ENCODE data around the gene WBP2. TPM values are rescaled to one million over a fixed set of nuclear protein-coding genes. Genes with fewer than 3 reads are reported as not detected.
A peak's percentile ranks its signal among the peaks of the same experiment; 100 is the strongest.

The WBP2 gene
- total and polyA plus RNA-seq, 9 of the 15 experiments (the other 6 are each of a cell fraction or from before 2014, with no cell fraction given) = 2.2 to 74.3 (median 20.0) TPM

DNA sequence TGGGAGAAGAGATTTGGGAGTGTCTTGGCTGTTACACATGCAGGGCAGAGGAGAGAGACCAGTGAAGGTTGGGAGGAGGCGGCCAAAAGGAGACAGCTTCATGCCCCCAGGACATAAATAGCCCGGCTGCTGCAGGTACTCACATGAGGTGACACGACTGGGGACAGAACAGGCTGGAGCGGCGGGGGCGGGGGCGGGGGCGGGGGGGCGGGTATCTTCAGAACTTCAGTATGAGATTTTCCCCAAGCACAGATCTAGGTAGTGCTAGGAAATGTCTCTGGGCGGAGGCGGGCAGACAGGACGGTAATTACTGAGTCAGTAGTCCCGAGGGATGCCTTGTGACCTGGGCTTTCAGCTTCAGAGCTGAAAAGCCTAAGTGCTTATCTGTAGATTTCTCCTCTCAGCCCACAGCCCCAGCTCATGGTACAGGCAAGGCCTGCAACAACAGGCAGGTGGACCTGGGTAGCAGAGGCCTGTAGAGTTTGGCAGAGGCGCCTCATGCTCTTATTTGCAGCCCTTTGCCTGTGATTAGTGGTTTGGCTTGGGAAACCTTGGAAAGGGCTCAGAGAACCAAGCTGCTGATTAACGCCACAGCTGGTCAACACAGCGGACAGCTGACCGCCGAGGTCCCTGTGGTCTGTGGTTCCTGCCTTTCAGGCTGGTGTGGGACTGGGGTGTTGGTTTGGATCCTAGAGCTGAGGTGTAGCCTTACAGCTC lies 46.1 kb downstream of the WBP2 start (continued):
- TF ChIP-seq RBM39 (optimal IDR thresholded peaks at IDR 0.05; ENCODE audit: low read depth, low read length) (no peak), ZKSCAN3 (CRISPR knock-in tag; IDR thresholded peaks at IDR 0.05) (no peak), ARID2 (IDR thresholded peaks at IDR 0.05) (no peak), GTF2E2 (tag; IDR thresholded peaks at IDR 0.05) (no peak), ZNF699 (CRISPR knock-in tag; IDR thresholded peaks at IDR 0.05; ENCODE audit: insufficient replicate concordance) (no peak), SLC30A9 (CRISPR knock-in tag; IDR thresholded peaks at IDR 0.05) (no peak), MXI1 (IDR thresholded peaks at IDR 0.05; ENCODE audit: low read depth, low read length) (no peak), POLR2B (IDR thresholded peaks at IDR 0.05; ENCODE audit: low read depth, partially characterized antibody) (no peak), ZNF354B (CRISPR knock-in tag; IDR thresholded peaks at IDR 0.05) (0 out of 2 replicates have a peak, but pooled peaks have one; percentile 12), CHD4 (IDR thresholded peaks at IDR 0.05; ENCODE audit: insufficient read depth, insufficient replicate concordance, low read depth, low read length, poor library complexity, severe bottlenecking) (no peak), NFXL1 (CRISPR knock-in tag; IDR thresholded peaks at IDR 0.05) (no peak), ZNF347 (CRISPR knock-in tag; IDR thresholded peaks at IDR 0.05; ENCODE audit: low read depth) (no peak), ZNF707 (CRISPR knock-in tag; conservative IDR thresholded peaks at IDR 0.05) (no peak), PRPF4 (IDR thresholded peaks at IDR 0.05; ENCODE audit: insufficient read depth, low read depth, low read length, poor library complexity, severe bottlenecking) (no peak), ZNF197 (CRISPR knock-in tag; IDR thresholded peaks at IDR 0.05; ENCODE audit: low read depth) (no peak), CHD2 (IDR thresholded peaks at IDR 0.05; ENCODE audit: low read depth, low read length) (no peak), XRCC3 (IDR thresholded peaks at IDR 0.05) (no peak), ADNP (tag; IDR thresholded peaks at IDR 0.05) (no peak), E2F3 (CRISPR knock-in tag; IDR thresholded peaks at IDR 0.05) (no peak), NCOR1 (IDR thresholded peaks at IDR 0.05) (no peak), CTBP1 (IDR thresholded peaks at IDR 0.05; ENCODE audit: borderline replicate concordance) (no peak), SMARCA4 (IDR thresholded peaks at IDR 0.05) (no peak), NR2F6 (CRISPR knock-in tag; IDR thresholded peaks at IDR 0.05) (no peak)
- TF ChIP-seq, protein P1, sequence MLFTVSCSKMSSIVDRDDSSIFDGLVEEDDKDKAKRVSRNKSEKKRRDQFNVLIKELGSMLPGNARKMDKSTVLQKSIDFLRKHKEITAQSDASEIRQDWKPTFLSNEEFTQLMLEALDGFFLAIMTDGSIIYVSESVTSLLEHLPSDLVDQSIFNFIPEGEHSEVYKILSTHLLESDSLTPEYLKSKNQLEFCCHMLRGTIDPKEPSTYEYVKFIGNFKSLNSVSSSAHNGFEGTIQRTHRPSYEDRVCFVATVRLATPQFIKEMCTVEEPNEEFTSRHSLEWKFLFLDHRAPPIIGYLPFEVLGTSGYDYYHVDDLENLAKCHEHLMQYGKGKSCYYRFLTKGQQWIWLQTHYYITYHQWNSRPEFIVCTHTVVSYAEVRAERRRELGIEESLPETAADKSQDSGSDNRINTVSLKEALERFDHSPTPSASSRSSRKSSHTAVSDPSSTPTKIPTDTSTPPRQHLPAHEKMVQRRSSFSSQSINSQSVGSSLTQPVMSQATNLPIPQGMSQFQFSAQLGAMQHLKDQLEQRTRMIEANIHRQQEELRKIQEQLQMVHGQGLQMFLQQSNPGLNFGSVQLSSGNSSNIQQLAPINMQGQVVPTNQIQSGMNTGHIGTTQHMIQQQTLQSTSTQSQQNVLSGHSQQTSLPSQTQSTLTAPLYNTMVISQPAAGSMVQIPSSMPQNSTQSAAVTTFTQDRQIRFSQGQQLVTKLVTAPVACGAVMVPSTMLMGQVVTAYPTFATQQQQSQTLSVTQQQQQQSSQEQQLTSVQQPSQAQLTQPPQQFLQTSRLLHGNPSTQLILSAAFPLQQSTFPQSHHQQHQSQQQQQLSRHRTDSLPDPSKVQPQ (CRISPR knock-in tag; IDR thresholded peaks at IDR 0.05; ENCODE audit: borderline replicate concordance) = no peak
- TF ChIP-seq, protein P2, sequence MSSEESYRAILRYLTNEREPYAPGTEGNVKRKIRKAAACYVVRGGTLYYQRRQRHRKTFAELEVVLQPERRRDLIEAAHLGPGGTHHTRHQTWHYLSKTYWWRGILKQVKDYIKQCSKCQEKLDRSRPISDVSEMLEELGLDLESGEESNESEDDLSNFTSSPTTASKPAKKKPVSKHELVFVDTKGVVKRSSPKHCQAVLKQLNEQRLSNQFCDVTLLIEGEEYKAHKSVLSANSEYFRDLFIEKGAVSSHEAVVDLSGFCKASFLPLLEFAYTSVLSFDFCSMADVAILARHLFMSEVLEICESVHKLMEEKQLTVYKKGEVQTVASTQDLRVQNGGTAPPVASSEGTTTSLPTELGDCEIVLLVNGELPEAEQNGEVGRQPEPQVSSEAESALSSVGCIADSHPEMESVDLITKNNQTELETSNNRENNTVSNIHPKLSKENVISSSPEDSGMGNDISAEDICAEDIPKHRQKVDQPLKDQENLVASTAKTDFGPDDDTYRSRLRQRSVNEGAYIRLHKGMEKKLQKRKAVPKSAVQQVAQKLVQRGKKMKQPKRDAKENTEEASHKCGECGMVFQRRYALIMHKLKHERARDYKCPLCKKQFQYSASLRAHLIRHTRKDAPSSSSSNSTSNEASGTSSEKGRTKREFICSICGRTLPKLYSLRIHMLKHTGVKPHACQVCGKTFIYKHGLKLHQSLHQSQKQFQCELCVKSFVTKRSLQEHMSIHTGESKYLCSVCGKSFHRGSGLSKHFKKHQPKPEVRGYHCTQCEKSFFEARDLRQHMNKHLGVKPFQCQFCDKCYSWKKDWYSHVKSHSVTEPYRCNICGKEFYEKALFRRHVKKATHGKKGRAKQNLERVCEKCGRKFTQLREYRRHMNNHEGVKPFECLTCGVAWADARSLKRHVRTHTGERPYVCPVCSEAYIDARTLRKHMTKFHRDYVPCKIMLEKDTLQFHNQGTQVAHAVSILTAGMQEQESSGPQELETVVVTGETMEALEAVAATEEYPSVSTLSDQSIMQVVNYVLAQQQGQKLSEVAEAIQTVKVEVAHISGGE (CRISPR knock-in tag; IDR thresholded peaks at IDR 0.05) = no peak

Data from K562 (cell line).